H1 (cell line): ENCODE data around the gene CDC42EP4. TPM values are rescaled to one million over a fixed set of nuclear protein-coding genes. Genes with fewer than 3 reads are reported as not detected.
A peak's percentile ranks its signal among the peaks of the same experiment; 100 is the strongest.

Experiments used
- CTCF ChIA-PET: fragments of 300-600 bp; sonication (Branson Sonifier 250); formaldehyde crosslinking; loops from one replicate; lab custom pipeline; 2021; ENCODE audit not compliant: partially characterized antibody; lab: Charles Lee
- POLR2A ChIA-PET: fragments of 300-600 bp; sonication (Branson Sonifier 250); formaldehyde crosslinking; loops from one replicate; lab custom pipeline; 2021; ENCODE audit warnings: inconsistent platforms; ENCODE audit not compliant: partially characterized antibody; lab: Charles Lee
- DNase-seq, 2 experiments: peaks; one replicate each; pipeline versions ENCODE4 v3.0.0 to v3.0.0-alpha.2; 2010 to 2022; ENCODE audit warnings: low spot score in 2 of 2, low read depth in 1 of 2, mixed read lengths in 1 of 2
- FAIRE-seq: peaks from 2 replicates; lab custom pipeline; 2011; peaks lifted over from hg19 to GRCh38; lab: Jason Lieb, UNC
- H2AFZ ChIP-seq: 2 replicates; pipeline ENCODE4 v1.8.1; 2012; ENCODE audit warnings: low read length, inconsistent platforms
- H2AK5ac ChIP-seq: 2 replicates; pipeline ENCODE4 v1.6.1; 2013; ENCODE audit warnings: low read depth, low read length
- H2BK120ac ChIP-seq: replicated peaks from 2 replicates; pipeline ENCODE3; 2013; ENCODE audit warnings: low read depth, low read length, inconsistent platforms
- H2BK12ac ChIP-seq: 2 replicates; pipeline ENCODE4 v1.6.1; 2013; ENCODE audit warnings: low read depth, low read length
- H2BK15ac ChIP-seq: 2 replicates; pipeline ENCODE4 v1.6.1; 2013; ENCODE audit warnings: low read length
- H2BK20ac ChIP-seq: 2 replicates; pipeline ENCODE4 v1.6.1; 2013; ENCODE audit warnings: low read length
- H2BK5ac ChIP-seq: 2 replicates; pipeline ENCODE4 v1.6.1; 2013; ENCODE audit warnings: low read depth, low read length
- H3K14ac ChIP-seq: 2 replicates; pipeline ENCODE4 v1.6.1; 2013; ENCODE audit warnings: inconsistent platforms; ENCODE audit not compliant: insufficient read length
- H3K18ac ChIP-seq: 2 replicates; pipeline ENCODE4 v1.6.1; 2013; ENCODE audit warnings: low read length; ENCODE audit errors: extremely low read depth
- H3K23ac ChIP-seq: 2 replicates; pipeline ENCODE4 v1.6.1; 2013; ENCODE audit warnings: inconsistent platforms; ENCODE audit not compliant: insufficient read length
- H3K23me2 ChIP-seq: 2 replicates; pipeline ENCODE4 v1.6.1; 2013; ENCODE audit warnings: low read depth, low read length
- H3K27ac ChIP-seq: 2 replicates; pipeline ENCODE4 v1.6.1; 2011; ENCODE audit warnings: low read depth, low read length, inconsistent platforms
- H3K27me3 ChIP-seq, 4 experiments: replicated peaks in 1 of 4; 1 replicate in 1 of 4; 2 replicates in 3 of 4; pipeline versions ENCODE4 v1.6.1 to v1.8.1; 2011 to 2013; ENCODE audit warnings: low read length in 3 of 4, mild to moderate bottlenecking in 3 of 4, inconsistent platforms in 2 of 4, mixed read lengths in 2 of 4, moderate library complexity in 1 of 4; ENCODE audit not compliant: control insufficient read depth in 3 of 4, insufficient read depth in 3 of 4; ENCODE audit errors: extremely low read depth in 1 of 4
- H3K36me3 ChIP-seq, 4 experiments: 2 replicates each; pipeline versions ENCODE4 v1.6.1 to v1.8.1; 2011 to 2013; ENCODE audit warnings: mild to moderate bottlenecking in 4 of 4, low read length in 3 of 4, moderate library complexity in 2 of 4, control low read depth in 1 of 4, inconsistent platforms in 1 of 4; ENCODE audit not compliant: insufficient read depth in 4 of 4, control insufficient read depth in 2 of 4
- H3K4ac ChIP-seq: replicated peaks from 2 replicates; pipeline ENCODE3; 2013; ENCODE audit warnings: low read length, low read depth, mixed read lengths, inconsistent platforms; ENCODE audit not compliant: insufficient read length
- H3K4me1 ChIP-seq, 4 experiments: replicated peaks in 1 of 4; 1 replicate in 1 of 4; 2 replicates in 3 of 4; pipeline versions ENCODE4 v1.6.1 to v1.8.1; 2011 to 2013; ENCODE audit warnings: low read length in 3 of 4, inconsistent platforms in 2 of 4, mixed read lengths in 1 of 4; ENCODE audit not compliant: insufficient read depth in 4 of 4, control insufficient read depth in 3 of 4
- H3K4me2 ChIP-seq, 2 experiments: 2 replicates each; pipeline versions ENCODE4 v1.6.1 to v1.8.1; 2011 to 2013; ENCODE audit warnings: low read depth in 2 of 2, low read length in 2 of 2, control low read depth in 1 of 2, inconsistent platforms in 1 of 2, mild to moderate bottlenecking in 1 of 2; ENCODE audit not compliant: insufficient read depth in 1 of 2
- H3K4me3 ChIP-seq, 4 experiments: fragments of 200-600, 300-600 bp in 1 of 4; sonication (generic), shearing (Covaris generic), sonication (Bioruptor Twin) in 1 of 4; 2 replicates each; pipeline versions ENCODE4 v1.5.1 to v1.8.1; 2011 to 2016; ENCODE audit warnings: low read length in 4 of 4, low read depth in 3 of 4, control low read depth in 2 of 4, inconsistent platforms in 2 of 4, mild to moderate bottlenecking in 2 of 4, mixed read lengths in 1 of 4, moderate library complexity in 1 of 4; ENCODE audit not compliant: insufficient read depth in 2 of 4; ENCODE audit errors: extremely low read depth in 1 of 4
- H3K56ac ChIP-seq: replicated peaks from 2 replicates; pipeline ENCODE3; 2013; ENCODE audit warnings: low read depth, mild to moderate bottlenecking, mixed read lengths, low read length, inconsistent platforms; ENCODE audit not compliant: insufficient read length
- H3K79me1 ChIP-seq: 2 replicates; pipeline ENCODE4 v1.6.1; 2013; ENCODE audit warnings: low read depth, low read length, control low read depth
- H3K79me2 ChIP-seq, 2 experiments: 2 replicates each; pipeline versions ENCODE4 v1.6.1 to v1.8.1; 2012 to 2013; ENCODE audit warnings: low read length in 2 of 2, mild to moderate bottlenecking in 2 of 2, inconsistent platforms in 1 of 2; ENCODE audit not compliant: insufficient read depth in 2 of 2, control insufficient read depth in 1 of 2
- H3K9ac ChIP-seq, 4 experiments: replicated peaks in 1 of 4; 1 replicate in 1 of 4; 2 replicates in 3 of 4; pipeline versions ENCODE4 v1.6.1 to v1.8.1; 2011 to 2013; ENCODE audit warnings: low read depth in 3 of 4, low read length in 3 of 4, control low read depth in 2 of 4, mild to moderate bottlenecking in 2 of 4, moderate library complexity in 2 of 4, inconsistent platforms in 1 of 4; ENCODE audit errors: extremely low read depth in 1 of 4
- H3K9me3 ChIP-seq, 2 experiments: 2 replicates each; pipeline versions ENCODE4 v1.6.1 to v1.8.1; 2012 to 2013; ENCODE audit warnings: mild to moderate bottlenecking in 2 of 2, moderate library complexity in 2 of 2, control low read depth in 1 of 2, inconsistent platforms in 1 of 2, low read depth in 1 of 2, low read length in 1 of 2, mixed read lengths in 1 of 2; ENCODE audit not compliant: insufficient read depth in 2 of 2
- H4K20me1 ChIP-seq, 2 experiments: replicated peaks in 1 of 2; 2 replicates each; pipeline versions ENCODE3 to v1.8.1; 2011 to 2013; ENCODE audit warnings: inconsistent platforms in 2 of 2, low read length in 2 of 2, mild to moderate bottlenecking in 1 of 2; ENCODE audit not compliant: insufficient read depth in 2 of 2, control insufficient read depth in 1 of 2
- H4K5ac ChIP-seq: 2 replicates; pipeline ENCODE4 v1.6.1; 2013; ENCODE audit warnings: low read length, low read depth, mixed read lengths, inconsistent platforms; ENCODE audit not compliant: insufficient read length
- H4K8ac ChIP-seq: 2 replicates; pipeline ENCODE4 v1.8.0; 2013; ENCODE audit warnings: mild to moderate bottlenecking, moderate library complexity, low read length, inconsistent platforms; ENCODE audit not compliant: insufficient read depth; ENCODE audit errors: extremely low read depth
- H4K91ac ChIP-seq: replicated peaks from 2 replicates; pipeline ENCODE3; 2013; ENCODE audit warnings: low read length, mixed read lengths, inconsistent platforms; ENCODE audit not compliant: insufficient read length
- BACH1 ChIP-seq: IDR thresholded peaks from 2 replicates; pipeline ENCODE4 v1.6.1; 2012; ENCODE audit warnings: low read length, improper control_type of control experiment
- BCL11A ChIP-seq, 2 experiments: IDR thresholded peaks; one replicate each; pipeline ENCODE4 v1.6.1; 2011; ENCODE audit warnings: low read depth in 2 of 2, low read length in 2 of 2, mild to moderate bottlenecking in 2 of 2
- CBX5 ChIP-seq: fragments of 300-800, 300-1000 bp; sonication (generic); IDR thresholded peaks from 2 replicates; pipeline ENCODE4 v1.7.1; 2016; ENCODE audit warnings: antibody characterized with exemption, low read length, low read depth
- GTF2F1 ChIP-seq: IDR thresholded peaks from 2 replicates; pipeline ENCODE4 v1.6.1; 2012; ENCODE audit warnings: low read depth, low read length, improper control_type of control experiment, borderline replicate concordance
- HDAC2 ChIP-seq, 2 experiments: fragments of 300-600 bp in 1 of 2; sonication (generic) in 1 of 2; IDR thresholded peaks; 2 replicates each; pipeline ENCODE4 v1.6.1; 2011 to 2012; ENCODE audit warnings: low read depth in 2 of 2, low read length in 2 of 2, mild to moderate bottlenecking in 2 of 2, moderate library complexity in 2 of 2, borderline replicate concordance in 1 of 2, inconsistent platforms in 1 of 2
- HDAC6 ChIP-seq: IDR thresholded peaks from one replicate; pipeline ENCODE4 v1.7.1; 2012; ENCODE audit warnings: low read depth, mild to moderate bottlenecking, inconsistent platforms, low read length, moderate library complexity
- NRF1 ChIP-seq: IDR thresholded peaks from 2 replicates; pipeline ENCODE4 v1.6.1; 2011; ENCODE audit warnings: mild to moderate bottlenecking, low read depth, low read length, improper control_type of control experiment
- POLR2AphosphoS5 ChIP-seq: IDR thresholded peaks from 2 replicates; pipeline ENCODE4 v1.6.1; 2011; ENCODE audit warnings: low read depth, low read length
- SIX5 ChIP-seq: IDR thresholded peaks from 2 replicates; pipeline ENCODE4 v1.6.1; 2011; ENCODE audit warnings: mild to moderate bottlenecking, low read depth, low read length
- SRF ChIP-seq: IDR thresholded peaks from 2 replicates; pipeline ENCODE4 v1.6.1; 2011; ENCODE audit warnings: mild to moderate bottlenecking, low read depth, low read length, moderate library complexity
- SUZ12 ChIP-seq: fragments of 200-600 bp; sonication (generic); IDR thresholded peaks from 2 replicates; pipeline ENCODE4 v1.6.1; 2012; ENCODE audit warnings: mild to moderate bottlenecking, inconsistent platforms, low read length, moderate library complexity, mixed read lengths
- TBP ChIP-seq: IDR thresholded peaks from 2 replicates; pipeline ENCODE4 v1.6.1; 2011; ENCODE audit warnings: low read depth, low read length, improper control_type of control experiment
- WGBS, 2 experiments: shearing (Covaris generic) in 1 of 2; methylation state at CpG; one replicate each; pipeline versions ENCODE4 v1.1.6 to v1.1.7; 2013 to 2015; ENCODE audit warnings: low lambda C conversion rate in 2 of 2, mixed read lengths in 2 of 2, inconsistent platforms in 1 of 2, low coverage in 1 of 2, missing lambda C conversion rate in 1 of 2; ENCODE audit not compliant: insufficient replicate concordance in 2 of 2, insufficient coverage in 1 of 2, insufficient read length in 1 of 2; ENCODE audit errors: extremely low coverage in 1 of 2, missing lambda C conversion rate in 1 of 2; 5-methylcytosine and 5-hydroxymethylcytosine counted together
- polyA plus RNA-seq, 7 experiments: library from polyadenylated mRNA; depleted of rRNA in 3 of 7; stranded (reverse) in 5 of 7; unstranded in 2 of 7; fragments of >200 nt in 5 of 7; fragments of 200-250 nt in 2 of 7; gene quantifications; 1 replicate in 5 of 7; 2 replicates in 1 of 7; 4 replicates in 1 of 7; pipeline versions ENCODE4 v1.2.1 to v1.2.3, GENCODE V29; 2011 to 2013; ENCODE audit warnings: missing spikeins in 2 of 7, mixed read lengths in 2 of 7
- total RNA-seq: library from RNA; stranded (reverse); fragmentation: NEBNext Ultra II Directional; extraction: Animal tissue kit (Norgen Biotek cat#: 25700); gene quantifications from 2 replicates; pipeline ENCODE4 v1.2.1, GENCODE V29; 2021

The CDC42EP4 gene
- total and polyA plus RNA-seq, 2 of the 8 experiments (the other 6 are each of a cell fraction or from before 2014, with no cell fraction given), result 8.8 to 12.6 TPM

DNA sequence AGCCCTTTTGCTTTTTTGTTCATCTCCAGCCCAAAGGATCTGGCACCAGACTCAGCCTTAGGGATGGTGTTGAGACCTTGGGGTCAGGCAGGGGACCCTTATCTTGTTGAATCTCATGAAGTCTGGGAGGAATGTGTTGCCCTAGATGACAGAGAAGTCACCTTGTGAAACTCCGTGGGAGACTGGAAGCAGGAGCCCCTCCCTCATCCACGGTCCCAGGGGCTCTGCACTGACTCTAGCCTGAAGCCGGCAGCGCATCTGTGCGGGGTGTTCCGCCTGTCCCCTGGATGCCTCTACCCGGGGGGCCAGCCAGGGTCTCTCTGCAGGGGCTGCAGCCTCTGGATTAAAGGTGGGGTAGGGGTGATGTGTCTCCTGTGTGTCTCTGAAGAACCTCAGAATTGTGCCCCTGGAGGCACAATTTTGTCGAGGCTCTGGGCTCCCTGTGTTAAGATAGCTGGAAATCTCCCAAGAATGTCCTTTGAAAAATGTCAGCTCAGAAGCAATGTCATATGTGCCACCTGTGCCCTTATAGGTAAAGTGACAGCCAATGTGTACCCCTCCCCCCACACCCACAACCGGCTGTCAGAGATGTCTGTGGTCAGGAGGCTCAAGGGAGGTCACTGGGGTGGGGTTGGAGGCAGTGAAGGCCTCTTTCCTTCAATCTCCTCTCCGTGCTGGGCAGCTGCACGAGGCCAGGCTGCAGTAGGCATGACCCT is 32.1 kb upstream of the CDC42EP4 start:
- peak overlapping the region; percentile 14 for H2BK120ac ChIP-seq
- no peak overlapping the region; the same call in 1 of the 2 replicates for H2AK5ac ChIP-seq
- no peak overlapping the region for H3K23ac ChIP-seq
- WGBS, 2 experiments, result 66% methylated on average over 11 of the region's 11 CpGs; no CpG with 5 or more reads in 1 of the 2 experiments
- peak overlapping the region; percentile 23 for H4K5ac ChIP-seq
- peak overlapping the region; percentile 83; the same call in 1 of the 2 replicates for H2BK20ac ChIP-seq
- peak overlapping the region; percentile 97 for H2BK12ac ChIP-seq
- H3K4me2 ChIP-seq, result peak overlapping the region; percentile 50 to 67
- H3K4ac ChIP-seq, result no peak overlapping the region
- no peaks in the 10 kb centered on the region for H3K79me1 ChIP-seq
- no peak overlapping the region for H4K8ac ChIP-seq
- H3K27me3 ChIP-seq, result no peaks in the 10 kb centered on the region
- FAIRE-seq, result no peak
- no peaks in the 10 kb centered on the region for H3K79me2 ChIP-seq
- peak overlapping the region; percentile 94; the same call in 1 of the 2 replicates for H2BK5ac ChIP-seq
- H3K4me1 ChIP-seq, result peaks cover 10 to 46% (median 34%) of the 10 kb centered on the region in 4 experiments
- ChIA-PET CTCF (interaction anchor here (0.6 to 5.4 kb wide), 12 partner anchors 9 to 150 kb away, joined by 3 to 53 read pairs (median 4); partner anchors contain the start of gene CDC42EP4), POLR2A (interaction anchor here (0.6 to 4.5 kb wide), 7 partner anchors 9 to 111 kb away, joined by 3 to 49 read pairs (median 5); partner anchors contain the start of gene CDC42EP4)
- H4K20me1 ChIP-seq, result no peaks in the 10 kb centered on the region
- DNase-seq, result no peak
- no peaks in the 10 kb centered on the region for H3K36me3 ChIP-seq
- peak overlapping the region; percentile 88; the same call in 1 of the 2 replicates for H2BK15ac ChIP-seq
- peak overlapping the region; percentile 92 for H3K18ac ChIP-seq
- no peak overlapping the region for H3K56ac ChIP-seq
- peak overlapping the region; percentile 87 for H4K91ac ChIP-seq
- H2AFZ ChIP-seq, result no peak overlapping the region
- H3K14ac ChIP-seq, result no peak overlapping the region
- peak overlapping the region; percentile 81 for H3K27ac ChIP-seq
- H3K4me3 ChIP-seq, result peak overlapping the region in 3 of 4 experiments; percentile 9 to 41 (median 23); a peak in 4 of 8 replicates
- no peaks in the 10 kb centered on the region; the same call in 1 of the 2 replicates for H3K23me2 ChIP-seq
- H3K9me3 ChIP-seq, result no peaks in the 10 kb centered on the region
- peak overlapping the region in 1 of 4 experiments; percentile 25; a peak in 2 of 7 replicates for H3K9ac ChIP-seq
- TF ChIP-seq SRF (no peak), SUZ12 (no peak), BACH1 (no peak), POLR2AphosphoS5 (no peak), SIX5 (no peak), HDAC2 (IDR thresholded peaks at IDR 0.05; ENCODE audit: borderline replicate concordance in 1 of 2, low read depth in 2 of 2, low read length in 2 of 2) (no peak), TBP (no peak), CBX5 (no peak), HDAC6 (no peak), NRF1 (no peak), BCL11A (IDR thresholded peaks at IDR 0.05; ENCODE audit: low read depth in 2 of 2, low read length in 2 of 2) (no peak), GTF2F1 (no peak)
